Activated B cell treated with CpG ODN at 0.5 μM for 24 hours (primary cell): ENCODE results near the gene SLC9A3. TPM values are rescaled to one million over a fixed set of nuclear protein-coding genes. Genes with fewer than 3 reads are reported as not detected.

Source experiments
- ATAC-seq: fragments of 200-7000 bp; cut with Tn5 transposase; one replicate; pipeline ENCODE4 v1.10.0; 2021; ENCODE audit warnings: low read depth, mild to moderate bottlenecking, moderate library complexity
- CTCF ChIA-PET: fragments of 350-600 bp; sonication (Branson Sonifier 250); formaldehyde crosslinking; loops from one replicate; lab custom pipeline; 2021; ENCODE audit warnings: antibody characterized with exemption; lab: Charles Lee
- POLR2A ChIA-PET: fragments of 350-600 bp; sonication (Branson Sonifier 250); formaldehyde crosslinking; loops from one replicate; lab custom pipeline; 2021; ENCODE audit warnings: antibody characterized with exemption; lab: Charles Lee
- DNase-seq: peaks from one replicate; pipeline ENCODE4 v3.0.0; 2022
- H3K27ac Mint-ChIP-seq: one replicate; pipeline ENCODE4 v1.8.0; 2020; ENCODE audit warnings: mixed read lengths
- H3K27me3 Mint-ChIP-seq: one replicate; pipeline ENCODE4 v1.8.0; 2021; ENCODE audit warnings: mixed read lengths
- H3K36me3 Mint-ChIP-seq: one replicate; pipeline ENCODE4 v1.8.0; 2021; ENCODE audit warnings: low read depth, mixed read lengths
- H3K4me1 Mint-ChIP-seq: one replicate; pipeline ENCODE4 v1.8.0; 2021; ENCODE audit warnings: mixed read lengths
- H3K4me3 Mint-ChIP-seq: one replicate; pipeline ENCODE4 v1.8.0; 2020; ENCODE audit warnings: mild to moderate bottlenecking, mixed read lengths
- H3K9me3 Mint-ChIP-seq: one replicate; pipeline ENCODE4 v1.8.0; 2020; ENCODE audit warnings: mixed read lengths
- intact Hi-C: fragments of 100-400 bp; cut with micrococcal nuclease; formaldehyde crosslinking; loops from one replicate; pipeline ENCODE4 v1.15.1; 2024
- total RNA-seq: library from RNA; stranded (reverse); gene quantifications from 2 replicates; pipeline ENCODE4 v1.2.3, GENCODE V29; 2022
- TF ChIP-seq, protein P1 (sequence below): fragments of 200-600 bp; IDR thresholded peaks from one replicate; pipeline ENCODE4 v1.8.0; 2022; ENCODE audit warnings: antibody characterized with exemption, mild to moderate bottlenecking

The SLC9A3 gene
- total RNA-seq, 1 donor from 2014 or later: 0.20 TPM

- POLR2A ChIA-PET: no interaction called here
- no peak for DNase-seq
- intact Hi-C loops: no loop called here
- Mint-ChIP-seq H3K4me3 (no peak overlapping the region), H3K9me3 (peaks cover 2% of the 10 kb centered on the region), H3K27me3 (peaks cover 39% of the 10 kb centered on the region), H3K27ac (no peak overlapping the region), H3K36me3 (no peaks in the 10 kb centered on the region), H3K4me1 (no peaks in the 10 kb centered on the region)
- TF ChIP-seq, protein P1, sequence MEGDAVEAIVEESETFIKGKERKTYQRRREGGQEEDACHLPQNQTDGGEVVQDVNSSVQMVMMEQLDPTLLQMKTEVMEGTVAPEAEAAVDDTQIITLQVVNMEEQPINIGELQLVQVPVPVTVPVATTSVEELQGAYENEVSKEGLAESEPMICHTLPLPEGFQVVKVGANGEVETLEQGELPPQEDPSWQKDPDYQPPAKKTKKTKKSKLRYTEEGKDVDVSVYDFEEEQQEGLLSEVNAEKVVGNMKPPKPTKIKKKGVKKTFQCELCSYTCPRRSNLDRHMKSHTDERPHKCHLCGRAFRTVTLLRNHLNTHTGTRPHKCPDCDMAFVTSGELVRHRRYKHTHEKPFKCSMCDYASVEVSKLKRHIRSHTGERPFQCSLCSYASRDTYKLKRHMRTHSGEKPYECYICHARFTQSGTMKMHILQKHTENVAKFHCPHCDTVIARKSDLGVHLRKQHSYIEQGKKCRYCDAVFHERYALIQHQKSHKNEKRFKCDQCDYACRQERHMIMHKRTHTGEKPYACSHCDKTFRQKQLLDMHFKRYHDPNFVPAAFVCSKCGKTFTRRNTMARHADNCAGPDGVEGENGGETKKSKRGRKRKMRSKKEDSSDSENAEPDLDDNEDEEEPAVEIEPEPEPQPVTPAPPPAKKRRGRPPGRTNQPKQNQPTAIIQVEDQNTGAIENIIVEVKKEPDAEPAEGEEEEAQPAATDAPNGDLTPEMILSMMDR: no peak
- no peak for ATAC-seq
- CTCF ChIA-PET: no interaction called here
Observed at GRCh38 chr5:500491-500890, 23.8 kb downstream of the SLC9A3 start.

DNA sequence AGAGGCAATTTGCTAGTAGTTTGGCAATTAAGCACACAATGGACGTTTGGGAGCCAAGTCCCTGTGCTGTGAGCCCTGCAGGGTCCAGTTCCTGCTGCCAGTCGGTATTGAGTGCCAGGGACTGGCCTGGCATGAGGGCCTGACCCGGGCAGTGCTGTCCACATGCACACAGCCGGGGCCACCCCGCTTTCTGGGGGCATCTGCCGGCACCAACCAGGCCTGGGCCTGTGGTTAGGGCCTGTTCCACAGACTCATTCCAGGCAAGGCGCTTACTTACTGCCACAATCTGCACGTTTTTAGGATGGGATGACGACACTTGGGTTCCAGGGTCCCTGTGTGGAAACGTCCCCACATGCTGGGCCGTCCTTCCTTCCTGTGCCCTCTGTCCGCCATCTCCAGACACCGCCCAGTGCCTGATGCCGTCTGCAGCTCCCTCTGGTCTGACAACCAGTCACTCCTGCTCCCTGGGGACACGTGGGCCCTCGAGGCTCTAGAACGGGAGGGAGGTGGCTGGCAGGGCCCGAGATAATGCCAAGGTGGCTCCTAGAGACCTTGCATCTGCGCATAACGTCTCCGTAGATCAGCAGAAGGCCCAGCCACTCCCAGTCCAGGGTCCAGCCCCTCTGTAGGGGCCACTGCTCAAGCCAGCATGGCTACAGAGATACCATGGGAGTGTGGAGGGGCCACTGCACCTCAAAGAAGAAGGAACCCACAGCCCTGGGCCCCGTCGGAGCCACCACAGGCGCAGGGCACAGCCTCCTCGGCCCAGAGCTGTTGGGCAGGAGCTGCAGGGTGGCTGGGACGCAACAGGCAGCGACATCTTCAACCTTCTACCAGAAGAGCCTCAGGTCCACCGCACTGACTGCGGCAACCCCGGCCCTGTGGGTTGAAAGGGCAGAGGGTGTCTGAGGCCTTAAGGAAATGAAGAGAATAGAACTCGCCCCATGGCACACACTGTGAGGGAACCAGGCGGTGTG lies 24.7 kb downstream of the SLC9A3 start:
- H3K9me3 Mint-ChIP-seq: peaks cover 2% of the 10 kb centered on the region
- TF ChIP-seq, protein P1: no peak
- DNase-seq (no peak), ATAC-seq (no peak)
- POLR2A ChIA-PET: no interaction called here
- CTCF ChIA-PET: no interaction called here
- intact Hi-C loops: no loop called here
- H3K4me3 Mint-ChIP-seq: no peak overlapping the region
- peaks cover 39% of the 10 kb centered on the region for H3K27me3 Mint-ChIP-seq
- H3K4me1 Mint-ChIP-seq: no peaks in the 10 kb centered on the region
- no peaks in the 10 kb centered on the region for H3K36me3 Mint-ChIP-seq
- H3K27ac Mint-ChIP-seq: no peak overlapping the region

DNA sequence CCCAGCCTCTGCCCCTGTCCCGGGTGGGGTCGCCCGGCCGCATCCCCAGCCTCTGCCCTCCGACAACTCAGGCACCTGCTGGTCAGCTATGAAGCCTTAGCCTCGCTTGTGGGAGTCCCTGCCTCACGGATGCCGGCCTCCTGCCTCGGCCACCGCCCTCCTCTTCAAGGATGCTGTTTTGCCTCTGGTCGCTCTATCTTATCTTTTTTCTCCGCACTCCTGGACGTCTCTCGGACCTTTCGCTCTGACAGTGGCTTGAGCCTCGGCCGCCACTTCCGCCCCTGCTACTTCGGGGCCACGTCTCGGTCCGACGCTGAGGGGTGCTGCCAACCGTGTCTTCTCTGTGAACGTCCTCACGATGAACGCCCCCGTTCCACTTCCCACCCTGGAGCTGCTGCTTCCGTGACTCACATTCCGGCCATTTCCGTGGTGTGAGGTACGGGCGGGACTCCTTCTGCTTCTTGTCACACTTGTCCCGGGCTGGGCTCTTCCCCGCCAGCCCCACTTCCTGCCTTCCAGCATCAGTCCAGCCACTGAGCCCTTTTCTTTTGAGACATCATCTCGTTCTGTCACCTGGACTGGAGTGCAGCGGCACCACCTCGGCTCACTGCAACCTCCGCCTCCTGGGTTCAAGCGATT lies 26.3 kb downstream of the SLC9A3 start:
- ChIA-PET POLR2A (no interaction called here), CTCF (no interaction called here)
- Mint-ChIP-seq H3K4me3 (no peak overlapping the region), H3K27ac (no peak overlapping the region), H3K9me3 (peaks cover 2% of the 10 kb centered on the region), H3K27me3 (peaks cover 34% of the 10 kb centered on the region), H3K36me3 (no peaks in the 10 kb centered on the region), H3K4me1 (no peaks in the 10 kb centered on the region)
- ATAC-seq (no peak), DNase-seq (no peak)
- intact Hi-C loops: no loop called here
- TF ChIP-seq, protein P1: no peak

GRCh38 chr5:497090-497700 lies 27.1 kb downstream of the SLC9A3 start:
- intact Hi-C loops: no loop called here
- H3K4me1 Mint-ChIP-seq: no peaks in the 10 kb centered on the region
- peaks cover 28% of the 10 kb centered on the region for H3K27me3 Mint-ChIP-seq
- H3K9me3 Mint-ChIP-seq: no peaks in the 10 kb centered on the region
- CTCF ChIA-PET: no interaction called here
- DNase-seq (no peak), ATAC-seq (no peak)
- POLR2A ChIA-PET: no interaction called here
- no peaks in the 10 kb centered on the region for H3K36me3 Mint-ChIP-seq
- H3K4me3 Mint-ChIP-seq: no peak overlapping the region
- no peak overlapping the region for H3K27ac Mint-ChIP-seq
- TF ChIP-seq, protein P1: no peak

GRCh38 chr5:496028-496427 lies 28.2 kb downstream of the SLC9A3 start:
- H3K4me1 Mint-ChIP-seq: no peaks in the 10 kb centered on the region
- POLR2A ChIA-PET: no interaction called here
- DNase-seq (no peak), ATAC-seq (no peak)
- TF ChIP-seq, protein P1: no peak
- H3K9me3 Mint-ChIP-seq: no peaks in the 10 kb centered on the region
- peaks cover 28% of the 10 kb centered on the region for H3K27me3 Mint-ChIP-seq
- H3K36me3 Mint-ChIP-seq: no peaks in the 10 kb centered on the region
- no peak overlapping the region for H3K4me3 Mint-ChIP-seq
- H3K27ac Mint-ChIP-seq: no peak overlapping the region
- intact Hi-C loops: no loop called here
- CTCF ChIA-PET: no interaction called here
